Bronchial epithelial cell (primary cell): ENCODE data around the gene MAP3K9. TPM values are rescaled to one million over a fixed set of nuclear protein-coding genes. Genes with fewer than 3 reads are reported as not detected.

Experiments
- DNase-seq: peaks from one replicate; pipeline ENCODE4 v3.0.0-alpha.2; 2010; ENCODE audit warnings: low read depth
- FAIRE-seq: peaks from 2 replicates; lab custom pipeline; 2011; peaks lifted over from hg19 to GRCh38; lab: Jason Lieb, UNC
- H3K27me3 ChIP-seq: 2 replicates; pipeline ENCODE4 v1.5.1; 2011; ENCODE audit warnings: low read length; ENCODE audit not compliant: control insufficient read depth, insufficient read depth
- H3K36me3 ChIP-seq: 2 replicates; pipeline ENCODE4 v1.5.1; 2011; ENCODE audit warnings: low read length; ENCODE audit not compliant: control insufficient read depth, insufficient read depth
- H3K4me3 ChIP-seq: 2 replicates; pipeline ENCODE4 v1.5.1; 2011; ENCODE audit warnings: mild to moderate bottlenecking, low read depth, low read length, control low read depth
- CTCF ChIP-seq: IDR thresholded peaks from 2 replicates; pipeline ENCODE4 v1.5.1; 2011; ENCODE audit warnings: mild to moderate bottlenecking, moderate library complexity, low read length, control low read depth, inconsistent platforms; ENCODE audit not compliant: insufficient read depth, severe bottlenecking
- total RNA-seq: library from RNA; depleted of rRNA; stranded (reverse); fragments of >200 nt; gene quantifications from 2 replicates; pipeline ENCODE4 v1.2.1, GENCODE V29; 2014

Gene MAP3K9
- total RNA-seq, 1 donor from 2014 or later: 11.6 TPM

- no peak for FAIRE-seq
Measured at GRCh38 chr14:70833884-70834283, 24.6 kb upstream of the MAP3K9 start.

GRCh38 chr14:70832561-70833305, 23.4 kb upstream of the MAP3K9 start:
- no peaks in the 10 kb centered on the region for H3K27me3 ChIP-seq
- H3K4me3 ChIP-seq: no peak overlapping the region
- TF ChIP-seq CTCF: no peak
- peak; percentile 74 for DNase-seq
- FAIRE-seq: no peak
- H3K36me3 ChIP-seq: no peaks in the 10 kb centered on the region

More at GRCh38 chr14:70833884-70834283, 24.6 kb upstream of the MAP3K9 start:
- TF ChIP-seq CTCF: no peak
- H3K4me3 ChIP-seq: no peak overlapping the region
- DNase-seq: no peak
- H3K27me3 ChIP-seq: no peaks in the 10 kb centered on the region
- H3K36me3 ChIP-seq: no peaks in the 10 kb centered on the region

- FAIRE-seq (no peak), DNase-seq (no peak)
- Histone ChIP-seq H3K4me3 (no peak overlapping the region), H3K36me3 (no peaks in the 10 kb centered on the region), H3K27me3 (no peaks in the 10 kb centered on the region)
- no peak for TF ChIP-seq CTCF
Measured at GRCh38 chr14:70830998-70831781, 21.9 kb upstream of the MAP3K9 start.

- no peaks in the 10 kb centered on the region for H3K36me3 ChIP-seq
- DNase-seq (no peak), FAIRE-seq (no peak)
- no peak overlapping the region for H3K4me3 ChIP-seq
- H3K27me3 ChIP-seq: no peaks in the 10 kb centered on the region
- no peak for TF ChIP-seq CTCF
Measured at GRCh38 chr14:70828188-70828587, 18.9 kb upstream of the MAP3K9 start.

GRCh38 chr14:70827752-70828151, 18.4 kb upstream of the MAP3K9 start:
- no peak for TF ChIP-seq CTCF
- Histone ChIP-seq H3K27me3 (no peaks in the 10 kb centered on the region), H3K4me3 (no peak overlapping the region), H3K36me3 (no peaks in the 10 kb centered on the region)
- no peak for DNase-seq
- no peak for FAIRE-seq
